GM12878 (cell line): Measurements from ENCODE around the gene RCBTB2. TPM values are rescaled to one million over a fixed set of nuclear protein-coding genes. Genes with fewer than 3 reads are reported as not detected.

Experiments
- ATAC-seq: fragments of 200-7000 bp; cut with Tn5 transposase; 3 replicates; pipeline ENCODE4 v1.9.1; 2020; ENCODE audit warnings: mild to moderate bottlenecking, moderate library complexity
- BruUV-seq: library from RNA; stranded (reverse); fragments of 400-500 nt; replicated peaks from 2 replicates; lab custom pipeline; 2021; lab: Mats Ljungman, UMichigan
- CTCF ChIA-PET: fragments of 300-600 bp; sonication (Branson Sonifier 250); formaldehyde crosslinking; extraction: SDS; loops from one replicate; lab custom pipeline; 2021; ENCODE audit warnings: inconsistent platforms; lab: Yijun Ruan, JAX
- POLR2A ChIA-PET: fragments of 350-600 bp; formaldehyde crosslinking; extraction: SDS; loops from one replicate; lab custom pipeline; 2021; ENCODE audit warnings: inconsistent platforms; lab: Charles Lee
- RAD21 ChIA-PET: fragments of 300-600 bp; sonication (Branson Sonifier 250); formaldehyde crosslinking; loops from one replicate; lab custom pipeline; 2023; ENCODE audit warnings: antibody characterized with exemption; ENCODE audit not compliant: unreplicated experiment; lab: Charles Lee
- SMC1A ChIA-PET: fragments of 300-600 bp; sonication (Branson Sonifier 250); formaldehyde crosslinking; loops from one replicate; lab custom pipeline; 2023; ENCODE audit not compliant: unreplicated experiment, uncharacterized antibody; lab: Charles Lee
- DNase-seq: peaks from one replicate; pipeline ENCODE4 v3.0.0-alpha.2; 2011; ENCODE audit warnings: low read depth, low spot score
- FAIRE-seq: peaks from 3 replicates; lab custom pipeline; 2011; peaks lifted over from hg19 to GRCh38; lab: Jason Lieb, UNC
- H2AFZ ChIP-seq: 2 replicates; pipeline ENCODE4 v1.6.0; 2011; ENCODE audit warnings: low read depth, low read length, control low read depth; ENCODE audit not compliant: control insufficient read depth
- H3K27ac ChIP-seq: 2 replicates; pipeline ENCODE4 v1.5.1; 2011; ENCODE audit warnings: control low read depth; ENCODE audit not compliant: control insufficient read depth, insufficient read depth
- H3K27me3 ChIP-seq, 2 experiments: replicated peaks in 1 of 2; 2 replicates each; pipeline versions ENCODE4 v1.6.0 to v1.6.1; 2011; ENCODE audit warnings: low read length in 1 of 2; ENCODE audit not compliant: control insufficient read depth in 2 of 2, insufficient read depth in 2 of 2
- H3K36me3 ChIP-seq, 2 experiments: 2 replicates each; pipeline ENCODE4 v1.5.1; 2011; ENCODE audit warnings: low read length in 1 of 2; ENCODE audit not compliant: control insufficient read depth in 2 of 2, insufficient read depth in 2 of 2
- H3K4me1 ChIP-seq: 2 replicates; pipeline ENCODE4 v1.6.1; 2011; ENCODE audit warnings: mild to moderate bottlenecking, low read length, moderate library complexity, mixed read lengths; ENCODE audit not compliant: control insufficient read depth, insufficient read depth
- H3K4me2 ChIP-seq: 2 replicates; pipeline ENCODE4 v1.6.0; 2011; ENCODE audit warnings: control low read depth; ENCODE audit not compliant: control insufficient read depth, insufficient read depth
- H3K4me3 ChIP-seq: fragments of 200-600 bp; sonication (generic); 2 replicates; pipeline ENCODE4 v1.5.1; 2016
- H3K79me2 ChIP-seq: 2 replicates; pipeline ENCODE4 v1.6.0; 2011; ENCODE audit warnings: low read length; ENCODE audit not compliant: control insufficient read depth, insufficient read depth
- H3K9ac ChIP-seq: 2 replicates; pipeline ENCODE4 v1.8.0; 2011; ENCODE audit warnings: low read length, control low read depth, mixed read lengths; ENCODE audit not compliant: control insufficient read depth, insufficient read depth
- H3K9me3 ChIP-seq: replicated peaks from 3 replicates; pipeline ENCODE4 v1.5.1; 2011; ENCODE audit warnings: mild to moderate bottlenecking, low read length; ENCODE audit not compliant: control insufficient read depth, insufficient read depth
- H4K20me1 ChIP-seq: 2 replicates; pipeline ENCODE4 v1.6.0; 2011; ENCODE audit not compliant: control insufficient read depth, insufficient read depth
- BCLAF1 ChIP-seq: fragments of 450-650 bp; IDR thresholded peaks from 2 replicates; pipeline ENCODE4 v1.6.1; 2017; ENCODE audit warnings: antibody characterized with exemption, mild to moderate bottlenecking, moderate library complexity
- E4F1 ChIP-seq: fragments of 450-650 bp; IDR thresholded peaks from 2 replicates; pipeline ENCODE4 v1.6.1; 2018; ENCODE audit warnings: borderline replicate concordance, mild to moderate bottlenecking; ENCODE audit not compliant: partially characterized antibody
- HDAC2 ChIP-seq: fragments of 200-600 bp; sonication (generic); IDR thresholded peaks from 2 replicates; pipeline ENCODE4 v1.6.1; 2017
- IKZF1 ChIP-seq: fragments of 450-650 bp; conservative IDR thresholded peaks from 2 replicates; pipeline ENCODE4 v1.6.1; 2017; ENCODE audit warnings: antibody characterized with exemption, mild to moderate bottlenecking
- IRF4 ChIP-seq: IDR thresholded peaks from 2 replicates; pipeline ENCODE4 v1.6.1; 2011; ENCODE audit warnings: low read depth, low read length
- RB1 ChIP-seq: fragments of 450-650 bp; formaldehyde crosslinking; IDR thresholded peaks from 2 replicates; pipeline ENCODE4 v1.6.1; 2017; ENCODE audit warnings: mild to moderate bottlenecking, borderline replicate concordance
- TAF1 ChIP-seq: IDR thresholded peaks from 2 replicates; pipeline ENCODE4 v1.6.1; 2011; ENCODE audit warnings: mild to moderate bottlenecking, low read depth, low read length, borderline replicate concordance
- YBX1 ChIP-seq: fragments of 450-650 bp; IDR thresholded peaks from 2 replicates; pipeline ENCODE4 v1.6.1; 2016; ENCODE audit warnings: antibody characterized with exemption
- ZBTB33 ChIP-seq: fragments of 450-650 bp; IDR thresholded peaks from 2 replicates; pipeline ENCODE4 v1.6.1; 2017; ENCODE audit warnings: mild to moderate bottlenecking
- ZNF207 ChIP-seq: fragments of 450-650 bp; IDR thresholded peaks from 2 replicates; pipeline ENCODE4 v1.6.1; 2014; ENCODE audit warnings: antibody characterized with exemption, mild to moderate bottlenecking, borderline replicate concordance
- WGBS: methylation state at CpG from one replicate; pipeline ENCODE4 v1.1.6; 2016; ENCODE audit warnings: low lambda C conversion rate; ENCODE audit not compliant: insufficient replicate concordance, insufficient coverage; ENCODE audit errors: missing lambda C conversion rate; 5-methylcytosine and 5-hydroxymethylcytosine counted together
- in situ Hi-C: fragments of 300-500 bp; cut with MboI; formaldehyde crosslinking; loops from 9 replicates; pipeline ENCODE4 v1.14.3; 2018; ENCODE audit warnings: mixed read lengths
- intact Hi-C: fragments of 100-400 bp; cut with micrococcal nuclease; formaldehyde crosslinking; loops from one replicate; pipeline ENCODE4 v1.14.2; 2022; ENCODE audit not compliant: unreplicated experiment
- polyA plus RNA-seq, 11 experiments: library from polyadenylated mRNA; depleted of rRNA in 4 of 11; unstranded in 6 of 11; stranded (reverse) in 5 of 11; fragments of >200 nt; fragmentation: Nextera tagmentation in 4 of 11; fragmentation: Illumina TruSeq in 1 of 11; extraction: Ambion mirVana in 4 of 11; extraction: Trizol in 1 of 11; gene quantifications; 1 replicate in 1 of 11; 2 replicates in 10 of 11; pipeline versions ENCODE4 v1.2.1 to v1.2.3, GENCODE V29; 2011 to 2016; ENCODE audit warnings: inconsistent platforms in 2 of 11, missing spikeins in 2 of 11, low read depth in 1 of 11
- total RNA-seq, 4 experiments: library from RNA; depleted of rRNA in 3 of 4; stranded (reverse); fragments of >200 nt in 3 of 4; fragmentation: Illumina TruSeq in 1 of 4; extraction: Trizol in 1 of 4; gene quantifications; 2 replicates each; pipeline versions ENCODE4 v1.2.1 to v1.2.3, GENCODE V29; 2013 to 2021

The RCBTB2 gene
- total and polyA plus RNA-seq, 10 of the 15 experiments (the other 5 are each of a cell fraction or from before 2014, with no cell fraction given), result 5.0 to 16.0 (median 8.5) TPM

- TF ChIP-seq IKZF1, result no peak
- no peak for TF ChIP-seq ZNF207
- no peak for TF ChIP-seq YBX1
- TF ChIP-seq, all 136 proteins: peak for 0
Measured at GRCh38 chr13:48570216-48570828, 37.4 kb upstream of the RCBTB2 start (continued).

GRCh38 chr13:48569104-48569666, 36.3 kb upstream of the RCBTB2 start:
- no TSS peak for BruUV-seq
- Histone ChIP-seq H3K27ac (no peak overlapping the region), H3K9ac (no peak overlapping the region), H3K4me2 (no peak overlapping the region), H3K4me3 (no peak overlapping the region), H3K4me1 (peaks cover 27% of the 10 kb centered on the region), H3K27me3 (no peaks in the 10 kb centered on the region), H4K20me1 (no peaks in the 10 kb centered on the region), H3K79me2 (no peaks in the 10 kb centered on the region), H3K9me3 (peaks cover 2% of the 10 kb centered on the region; the same call in 1 of the 3 replicates), H3K36me3 (no peaks in the 10 kb centered on the region), H2AFZ (no peak overlapping the region)
- FAIRE-seq (no peak), ATAC-seq (no peak), DNase-seq (no peak)
- 91% methylated on average over 8 of the region's 8 CpGs for WGBS
- intact Hi-C loops, result no loop called here
- ChIA-PET RAD21 (interaction anchor here (0.8 to 2.0 kb wide), 4 partner anchors 10 to 235 kb away, joined by 3 to 5 read pairs (median 4); no protein-coding TSS in a partner anchor), CTCF (interaction anchor here (0.9 to 4.7 kb wide), 5 partner anchors 10 to 60 kb away, joined by 3 to 22 read pairs (median 3); partner anchors contain the start of gene RCBTB2), POLR2A (no interaction called here), SMC1A (interaction anchor here (0.8 to 2.2 kb wide), 7 partner anchors 9 to 334 kb away, joined by 3 to 11 read pairs (median 3); partner anchors contain the start of gene RCBTB2)
- in situ Hi-C loops, result no loop called here
- no peak for TF ChIP-seq HDAC2
- TF ChIP-seq BCLAF1, result no peak
- TF ChIP-seq ZBTB33, result no peak
- TF ChIP-seq IRF4, result no peak
- TF ChIP-seq E4F1, result no peak
- TF ChIP-seq TAF1, result no peak
- TF ChIP-seq RB1, result no peak
